ENCODE measurements around the gene OR56A3. TPM values are rescaled to one million over a fixed set of nuclear protein-coding genes. Genes with fewer than 3 reads are reported as not detected.

OR56A3 gene
- total and polyA plus RNA-seq, 10 of the 15 experiments (the other 5 are each of a cell fraction or from before 2014, with no cell fraction given): not detected

GRCh38 chr11:5933116-5933515 lies 8.9 kb upstream of the OR56A3 start:
- no peaks in the 10 kb centered on the region; the same call in 2 of the 3 replicates for H3K9me3 ChIP-seq (replicated peaks; ENCODE audit: control insufficient read depth, insufficient read depth, low read length)
- intact Hi-C loops (cut with micrococcal nuclease; ENCODE audit: unreplicated experiment) (no loop called here), in situ Hi-C loops (cut with MboI) (no loop called here)
- ChIA-PET CTCF (no interaction called here), RAD21 (ENCODE audit: unreplicated experiment) (no interaction called here), SMC1A (ENCODE audit: uncharacterized antibody, unreplicated experiment) (no interaction called here), POLR2A (no interaction called here)
- no peak overlapping the region for H3K4me2 ChIP-seq (ENCODE audit: control insufficient read depth, insufficient read depth)
- H3K27ac ChIP-seq (ENCODE audit: control insufficient read depth, insufficient read depth): no peak overlapping the region
- no peak overlapping the region for H2AFZ ChIP-seq (ENCODE audit: control insufficient read depth, low read depth, low read length)
- DNase-seq (ENCODE audit: low read depth, low spot score) (no peak), ATAC-seq (no peak), FAIRE-seq (no peak)
- TF ChIP-seq NR2C1 (IDR thresholded peaks at IDR 0.05) (no peak), POLR2AphosphoS5 (IDR thresholded peaks at IDR 0.05; ENCODE audit: low read length) (no peak), TARDBP (IDR thresholded peaks at IDR 0.05; ENCODE audit: borderline replicate concordance) (no peak), ASH2L (IDR thresholded peaks at IDR 0.05; ENCODE audit: borderline replicate concordance, low read depth) (no peak), CBX3 (IDR thresholded peaks at IDR 0.05; ENCODE audit: borderline replicate concordance, low read depth) (no peak), PAX5 (IDR thresholded peaks at IDR 0.05; ENCODE audit: borderline replicate concordance, low read depth, low read length) (no peak), RBBP5 (conservative IDR thresholded peaks at IDR 0.05) (no peak), SMAD1 (IDR thresholded peaks at IDR 0.05; ENCODE audit: low read depth, partially characterized antibody) (no peak), JUND (IDR thresholded peaks at IDR 0.05; ENCODE audit: low read depth, low read length) (no peak)
- H3K4me3 ChIP-seq: no peak overlapping the region
- no peaks in the 10 kb centered on the region for H4K20me1 ChIP-seq (ENCODE audit: control insufficient read depth, insufficient read depth)
- WGBS (ENCODE audit: insufficient coverage, insufficient replicate concordance, low lambda C conversion rate, missing lambda C conversion rate): 66% methylated on average over 10 of the region's 10 CpGs
- no TSS peak for BruUV-seq (replicated peaks)
- no peaks in the 10 kb centered on the region for H3K27me3 ChIP-seq (replicated peaks in 1 of 2; ENCODE audit: control insufficient read depth in 2 of 2, insufficient read depth in 2 of 2, low read length in 1 of 2)
- H3K36me3 ChIP-seq (ENCODE audit: control insufficient read depth in 2 of 2, insufficient read depth in 2 of 2, low read length in 1 of 2): no peaks in the 10 kb centered on the region
- no peaks in the 10 kb centered on the region for H3K79me2 ChIP-seq (ENCODE audit: control insufficient read depth, insufficient read depth, low read length)
- no peak overlapping the region for H3K9ac ChIP-seq (ENCODE audit: control insufficient read depth, insufficient read depth, low read length)
- no peaks in the 10 kb centered on the region for H3K4me1 ChIP-seq (ENCODE audit: control insufficient read depth, insufficient read depth, low read length)

- WGBS (ENCODE audit: insufficient coverage, insufficient replicate concordance, low lambda C conversion rate, missing lambda C conversion rate): 65% methylated on average over 39 of the region's 39 CpGs
- CTCF ChIA-PET: no interaction called here
- no TSS peak for BruUV-seq (replicated peaks)
- TF ChIP-seq POLR2A (IDR thresholded peaks at IDR 0.05; ENCODE audit: low read depth, low read length) (no peak), ZNF592 (IDR thresholded peaks at IDR 0.05) (no peak), SMARCA5 (IDR thresholded peaks at IDR 0.05) (no peak), ETV6 (conservative IDR thresholded peaks at IDR 0.05 in 1 of 2, IDR thresholded peaks at IDR 0.05 in 1 of 2; ENCODE audit: borderline replicate concordance in 1 of 2, low read depth in 1 of 2) (no peak), RBBP5 (conservative IDR thresholded peaks at IDR 0.05) (no peak), CBX5 (IDR thresholded peaks at IDR 0.05; ENCODE audit: low read depth) (no peak), RAD51 (IDR thresholded peaks at IDR 0.05) (no peak), RUNX3 (IDR thresholded peaks at IDR 0.05; ENCODE audit: low read length) (no peak), TCF12 (IDR thresholded peaks at IDR 0.05; ENCODE audit: low read depth, low read length) (no peak)
These were observed 4.0 kb upstream of the OR56A3 start for GRCh38 chr11:5937868-5938602.

More at GRCh38 chr11:5937868-5938602, 4.0 kb upstream of the OR56A3 start:
- H3K4me2 ChIP-seq (ENCODE audit: control insufficient read depth, insufficient read depth): no peak overlapping the region
- ATAC-seq: no peak
- no peaks in the 10 kb centered on the region for H3K79me2 ChIP-seq (ENCODE audit: control insufficient read depth, insufficient read depth, low read length)
- ChIA-PET SMC1A (ENCODE audit: uncharacterized antibody, unreplicated experiment) (no interaction called here), POLR2A (no interaction called here), RAD21 (ENCODE audit: unreplicated experiment) (no interaction called here)
- no peaks in the 10 kb centered on the region; the same call in 2 of the 3 replicates for H3K9me3 ChIP-seq (replicated peaks; ENCODE audit: control insufficient read depth, insufficient read depth, low read length)
- no peak for FAIRE-seq
- in situ Hi-C loops (cut with MboI) (no loop called here), intact Hi-C loops (cut with micrococcal nuclease; ENCODE audit: unreplicated experiment) (no loop called here)
- no peaks in the 10 kb centered on the region for H3K36me3 ChIP-seq (ENCODE audit: control insufficient read depth in 2 of 2, insufficient read depth in 2 of 2, low read length in 1 of 2)
- no peaks in the 10 kb centered on the region for H3K4me1 ChIP-seq (ENCODE audit: control insufficient read depth, insufficient read depth, low read length)
- no peak overlapping the region for H3K4me3 ChIP-seq
- H3K9ac ChIP-seq (ENCODE audit: control insufficient read depth, insufficient read depth, low read length): no peak overlapping the region
- H2AFZ ChIP-seq (ENCODE audit: control insufficient read depth, low read depth, low read length): no peak overlapping the region
- no peaks in the 10 kb centered on the region for H3K27me3 ChIP-seq (replicated peaks in 1 of 2; ENCODE audit: control insufficient read depth in 2 of 2, insufficient read depth in 2 of 2, low read length in 1 of 2)
- no peak overlapping the region for H3K27ac ChIP-seq (ENCODE audit: control insufficient read depth, insufficient read depth)
- no peaks in the 10 kb centered on the region for H4K20me1 ChIP-seq (ENCODE audit: control insufficient read depth, insufficient read depth)
- DNase-seq (ENCODE audit: low read depth, low spot score): no peak

Data from GM12878 (cell line).